GM18909 (cell line): ENCODE measurements around the gene FOS.
A peak's percentile ranks its signal among the peaks of the same experiment; 100 is the strongest.

ENCODE experiments used
- ATAC-seq: cut with Tn5 transposase; IDR thresholded peaks from one replicate; pipeline ENCODE4 v1.9.1; 2021; ENCODE audit warnings: mild to moderate bottlenecking; ENCODE audit not compliant: unreplicated experiment, poor library complexity

Gene FOS

GRCh38 chr14:75249251-75249957 lies 29.2 kb upstream of the FOS start:
- ATAC-seq, result peak; percentile 89

GRCh38 chr14:75249958-75250336 lies 28.7 kb upstream of the FOS start:
- peak; percentile 41 for ATAC-seq

DNA sequence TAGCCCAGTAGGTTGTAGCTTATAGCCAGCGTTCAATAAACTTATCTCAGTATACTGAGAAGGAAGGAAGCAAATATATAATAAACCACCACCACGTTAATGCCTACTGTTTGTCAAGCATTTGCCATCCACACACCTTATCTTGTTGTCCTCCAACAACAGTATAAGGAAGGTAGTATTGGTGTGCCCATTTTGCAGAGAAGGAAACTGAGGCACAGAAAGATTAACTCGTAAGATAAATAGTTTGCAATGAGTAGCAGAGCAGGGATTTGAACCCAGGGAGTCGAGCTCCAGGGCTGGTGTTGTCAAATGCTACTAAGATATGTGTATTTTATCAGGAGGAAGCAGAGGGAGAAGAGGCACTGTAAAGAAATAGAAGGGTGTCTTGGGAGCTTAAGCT lies 27.8 kb upstream of the FOS start:
- ATAC-seq, result no peak

DNA sequence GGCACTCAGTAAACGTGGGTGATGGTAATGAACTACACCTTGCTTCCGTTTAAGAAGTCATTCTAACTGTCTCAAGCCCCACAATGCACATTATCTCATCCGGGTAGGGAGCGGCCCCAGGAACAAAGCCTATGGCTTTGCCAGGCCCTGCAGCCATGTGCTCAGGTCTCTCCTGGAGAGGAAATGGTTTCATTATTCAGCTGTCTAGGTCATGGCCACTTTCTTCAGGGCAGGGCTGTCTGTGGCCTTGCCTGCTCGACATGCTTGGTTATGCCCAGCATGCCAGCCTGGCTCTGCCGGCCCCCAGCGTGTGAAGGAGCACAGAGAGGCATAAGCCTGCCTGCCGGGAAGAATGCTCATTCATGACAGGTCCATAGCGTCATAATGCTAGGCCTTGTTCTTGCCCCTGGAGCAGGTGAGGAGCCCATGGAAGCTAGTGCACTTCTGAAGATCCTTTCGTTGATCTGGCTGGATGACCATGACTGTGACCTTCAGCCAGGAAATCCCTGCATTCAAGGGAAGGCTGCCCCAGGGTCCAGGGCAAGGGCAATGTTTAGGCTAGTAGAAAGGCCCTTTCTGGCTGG lies 26.3 kb upstream of the FOS start:
- ATAC-seq, result no peak

DNA sequence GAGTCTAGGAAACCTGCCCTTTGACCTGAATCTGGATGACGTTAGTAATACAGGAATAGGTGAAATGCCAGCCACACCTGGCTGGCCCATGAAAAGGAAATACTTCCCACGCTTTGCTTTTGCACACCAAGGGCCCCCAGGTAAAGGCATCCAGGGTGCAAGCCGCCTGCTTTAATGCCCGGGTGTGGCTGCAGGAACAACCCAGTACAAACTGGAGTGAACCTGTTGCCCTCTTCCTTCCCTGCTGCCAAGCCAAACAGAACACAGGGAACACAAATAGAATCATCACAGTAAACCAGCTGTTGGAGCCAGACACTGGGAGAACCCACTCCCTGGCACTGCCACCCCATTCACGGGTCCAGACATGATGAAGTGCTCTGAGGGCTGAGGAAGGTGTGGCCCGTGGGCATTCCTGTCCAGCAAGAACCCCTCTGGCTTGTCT lies 24.2 kb upstream of the FOS start:
- no peak for ATAC-seq

DNA sequence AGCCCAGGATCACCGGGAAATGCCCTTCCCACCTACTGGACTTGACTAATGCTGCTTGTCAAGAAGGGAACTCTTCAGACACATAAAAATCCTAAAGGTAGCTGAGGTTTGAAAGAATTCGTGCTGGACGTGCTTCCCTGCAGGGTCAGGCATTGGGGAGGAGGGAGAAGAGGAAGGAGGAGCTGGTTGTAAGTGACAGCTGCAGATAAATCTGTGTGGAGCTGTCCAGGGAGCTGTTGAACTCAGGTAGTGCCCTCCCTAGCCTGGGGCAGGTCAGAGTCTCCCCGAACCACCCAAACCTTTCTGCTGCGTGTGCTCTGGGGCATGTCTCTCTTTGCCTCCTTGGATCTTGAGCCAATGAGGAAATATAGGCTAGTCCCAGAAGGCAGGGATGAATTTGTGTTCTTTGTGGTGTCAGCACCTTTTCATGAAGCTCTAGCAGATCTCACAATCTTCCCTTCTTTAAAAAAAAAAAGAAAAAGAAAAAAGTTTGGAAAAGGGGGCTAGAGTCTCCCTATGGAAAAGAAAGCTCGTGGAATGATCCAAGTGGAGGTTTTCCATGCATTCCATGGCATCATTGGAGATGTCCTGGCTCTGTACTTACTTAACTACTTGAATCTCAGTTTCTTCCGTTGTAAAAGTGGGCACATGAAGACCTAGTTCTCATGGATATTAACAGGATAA lies 23.6 kb upstream of the FOS start:
- ATAC-seq, result no peak

DNA sequence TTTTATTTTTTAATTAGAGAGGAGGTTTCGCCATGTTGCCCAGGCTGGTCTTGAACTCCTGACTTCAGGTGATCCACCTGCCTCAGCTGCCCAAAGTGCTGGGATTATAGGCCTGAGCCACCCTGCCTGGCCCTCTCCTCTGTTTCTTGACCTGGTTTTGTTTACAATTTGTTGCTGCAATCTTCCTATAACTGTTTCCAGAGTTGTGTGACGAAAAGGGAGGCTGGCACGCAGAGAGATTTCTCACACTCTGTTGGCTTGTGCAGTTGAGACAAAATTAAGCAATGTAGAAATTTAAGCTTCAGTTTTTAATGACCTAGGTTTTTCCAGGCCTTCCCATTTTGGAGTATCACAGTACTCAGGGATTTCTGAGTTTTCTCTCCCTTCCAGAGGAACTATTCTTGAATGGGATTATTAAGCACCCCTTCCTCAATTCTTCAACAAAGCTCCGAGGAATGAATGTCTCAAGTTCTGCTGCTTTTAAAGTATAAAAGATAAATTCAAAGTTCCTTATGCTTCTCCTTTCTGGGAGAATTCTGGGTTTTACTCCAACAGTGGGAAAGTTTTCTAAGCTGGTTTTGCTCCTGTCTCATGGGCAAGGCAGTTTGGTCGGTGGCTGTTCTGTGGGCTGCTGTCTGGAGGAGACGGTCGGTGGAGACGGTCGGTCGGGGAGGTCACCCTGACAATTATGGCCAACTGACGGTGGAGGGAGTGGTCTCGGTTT lies 20.4 kb upstream of the FOS start:
- no peak for ATAC-seq

GRCh38 chr14:75258803-75259509 lies 19.7 kb upstream of the FOS start:
- peak; percentile 98 for ATAC-seq

GRCh38 chr14:75259510-75259855 lies 19.1 kb upstream of the FOS start:
- ATAC-seq, result no peak

DNA sequence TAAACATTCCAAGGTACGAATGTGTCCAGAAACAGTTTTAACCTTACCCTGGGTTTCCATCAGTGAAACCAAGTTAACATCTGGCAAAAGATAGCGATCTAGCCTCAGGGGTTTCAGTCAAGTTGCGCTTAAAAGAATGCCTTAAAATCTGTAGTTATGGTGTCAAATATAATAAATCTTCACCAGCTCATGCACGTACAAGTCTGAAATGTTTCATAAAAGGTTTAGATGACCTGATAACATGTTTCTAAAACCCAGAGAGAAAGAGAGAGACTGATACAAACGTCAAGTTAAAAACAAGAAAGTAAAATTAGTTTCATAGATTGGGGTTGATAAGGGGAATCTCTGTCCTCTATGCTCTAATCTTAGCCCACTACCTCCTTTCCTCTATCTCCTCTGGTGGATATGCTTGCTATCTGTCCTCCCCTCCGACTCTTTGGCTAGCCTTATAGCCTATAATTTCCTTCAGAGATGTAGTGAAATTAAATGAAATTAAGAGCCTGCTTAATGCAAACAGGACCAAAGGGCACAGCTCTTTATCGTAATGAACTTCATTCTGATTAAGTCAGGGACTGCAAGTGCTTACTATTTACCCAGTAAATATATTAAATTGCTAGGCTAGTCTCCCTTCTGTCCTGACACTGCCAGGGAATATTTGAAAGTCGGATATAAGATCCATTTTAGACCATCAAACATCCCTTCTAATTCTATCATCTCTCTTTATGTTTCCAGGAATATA lies 18.4 kb upstream of the FOS start:
- ATAC-seq, result no peak

DNA sequence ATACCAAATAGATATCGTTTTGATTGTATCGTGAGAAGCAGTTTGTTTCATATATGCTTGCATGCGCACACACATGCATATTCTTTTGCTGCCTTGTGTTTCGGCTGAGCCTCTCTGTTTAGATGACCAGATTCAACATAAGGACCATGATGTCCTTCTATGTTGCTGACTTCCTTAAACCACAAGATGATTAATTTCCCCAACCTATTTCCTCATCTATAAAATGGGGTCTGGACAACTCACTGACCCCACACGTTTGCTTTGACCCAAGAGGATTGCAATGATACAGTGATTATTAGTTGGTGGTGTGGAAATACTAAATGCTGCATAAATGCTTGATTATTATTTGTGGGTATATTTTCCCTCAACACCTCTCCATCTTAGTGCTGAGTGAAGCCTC lies 16.8 kb upstream of the FOS start:
- ATAC-seq, result no peak

GRCh38 chr14:75262641-75263040 lies 16.0 kb upstream of the FOS start:
- no peak for ATAC-seq

DNA sequence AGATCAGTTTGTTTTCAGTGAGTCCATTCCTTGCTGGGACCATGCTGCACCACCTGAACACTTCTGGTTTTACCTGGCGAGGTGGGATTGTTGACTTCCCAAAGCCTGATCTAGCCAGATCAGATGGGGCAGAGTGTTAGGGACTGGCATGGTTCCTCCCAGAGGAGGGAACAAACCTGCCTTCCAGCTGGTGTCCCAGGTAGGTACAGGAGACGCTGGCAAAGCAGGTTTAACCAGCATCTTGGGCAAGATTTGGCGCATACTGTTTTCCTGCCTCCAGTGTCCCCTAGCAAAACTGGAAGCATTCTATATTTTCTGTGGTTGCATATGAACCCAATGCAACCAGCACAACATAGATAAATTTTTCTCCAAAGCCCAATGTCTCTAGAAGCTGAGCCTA lies 14.6 kb upstream of the FOS start:
- ATAC-seq, result no peak

GRCh38 chr14:75267141-75267721 lies 11.4 kb upstream of the FOS start:
- no peak for ATAC-seq

- ATAC-seq, result no peak
These were observed 9.7 kb upstream of the FOS start for GRCh38 chr14:75268633-75269550.

GRCh38 chr14:75271514-75271913 lies 7.1 kb upstream of the FOS start:
- ATAC-seq, result no peak

GRCh38 chr14:75273272-75274049 lies 5.2 kb upstream of the FOS start:
- ATAC-seq, result no peak
